ENCODE measurements around the gene SLAMF1.

GRCh38 chr1:160646711-160647328 lies at the start of gene SLAMF1:
- TF ChIP-seq CTCF (IDR thresholded peaks at IDR 0.05), result no peak
- TF ChIP-seq POLR2AphosphoS5 (IDR thresholded peaks at IDR 0.05), result no peak

Measured in upper lobe of left lung (tissue), 4 donors.